ENCODE results near the gene HOXC6.
A peak's percentile ranks its signal among the peaks of the same experiment; 100 is the strongest.

Gene HOXC6

GRCh38 chr12:54016478-54016964, 11.7 kb upstream of the HOXC6 start:
- no peaks in the 10 kb centered on the region for H3K9me3 ChIP-seq (ENCODE audit: severe bottlenecking)
- DNase-seq (ENCODE audit: low spot score), result no peak
- H3K36me3 ChIP-seq (ENCODE audit: low read depth), result no peaks in the 10 kb centered on the region
- H3K27ac ChIP-seq (ENCODE audit: poor library complexity, severe bottlenecking), result peak overlapping the region; percentile 31
- H3K4me1 ChIP-seq (ENCODE audit: insufficient read depth, poor library complexity, severe bottlenecking), result no peaks in the 10 kb centered on the region
- H3K4me3 ChIP-seq (ENCODE audit: severe bottlenecking), result peak overlapping the region; percentile 44
- TF ChIP-seq CTCF (IDR thresholded peaks at IDR 0.05; ENCODE audit: poor library complexity, severe bottlenecking), result no peak
- ATAC-seq (ENCODE audit: low read depth), result peak; percentile 26
- H3K27me3 ChIP-seq (ENCODE audit: insufficient read depth, poor library complexity, severe bottlenecking), result peaks cover 74% of the 10 kb centered on the region

- DNase-seq (ENCODE audit: low spot score) (no peak), ATAC-seq (ENCODE audit: low read depth) (peak; percentile 48)
- Histone ChIP-seq H3K9me3 (ENCODE audit: severe bottlenecking) (no peaks in the 10 kb centered on the region), H3K36me3 (ENCODE audit: low read depth) (no peaks in the 10 kb centered on the region), H3K27ac (ENCODE audit: poor library complexity, severe bottlenecking) (peak overlapping the region; percentile 31), H3K4me3 (ENCODE audit: severe bottlenecking) (peak overlapping the region; percentile 44), H3K27me3 (ENCODE audit: insufficient read depth, poor library complexity, severe bottlenecking) (peaks cover 76% of the 10 kb centered on the region), H3K4me1 (ENCODE audit: insufficient read depth, poor library complexity, severe bottlenecking) (no peaks in the 10 kb centered on the region)
- no peak for TF ChIP-seq CTCF (IDR thresholded peaks at IDR 0.05; ENCODE audit: poor library complexity, severe bottlenecking)
Observed at GRCh38 chr12:54017027-54017788, 11.0 kb upstream of the HOXC6 start.

GRCh38 chr12:54017878-54018467, 10.3 kb upstream of the HOXC6 start:
- DNase-seq (ENCODE audit: low spot score) (no peak), ATAC-seq (ENCODE audit: low read depth) (peak; percentile 75)
- Histone ChIP-seq H3K27me3 (ENCODE audit: insufficient read depth, poor library complexity, severe bottlenecking) (peaks cover 76% of the 10 kb centered on the region), H3K9me3 (ENCODE audit: severe bottlenecking) (no peaks in the 10 kb centered on the region), H3K4me1 (ENCODE audit: insufficient read depth, poor library complexity, severe bottlenecking) (no peaks in the 10 kb centered on the region), H3K36me3 (ENCODE audit: low read depth) (no peaks in the 10 kb centered on the region), H3K27ac (ENCODE audit: poor library complexity, severe bottlenecking) (peak overlapping the region; percentile 31), H3K4me3 (ENCODE audit: severe bottlenecking) (peak overlapping the region; percentile 44)
- no peak for TF ChIP-seq CTCF (IDR thresholded peaks at IDR 0.05; ENCODE audit: poor library complexity, severe bottlenecking)

- Histone ChIP-seq H3K4me3 (ENCODE audit: severe bottlenecking) (peak overlapping the region; percentile 44), H3K27me3 (ENCODE audit: insufficient read depth, poor library complexity, severe bottlenecking) (peaks cover 76% of the 10 kb centered on the region), H3K27ac (ENCODE audit: poor library complexity, severe bottlenecking) (peak overlapping the region; percentile 31), H3K36me3 (ENCODE audit: low read depth) (no peaks in the 10 kb centered on the region), H3K4me1 (ENCODE audit: insufficient read depth, poor library complexity, severe bottlenecking) (no peaks in the 10 kb centered on the region), H3K9me3 (ENCODE audit: severe bottlenecking) (no peaks in the 10 kb centered on the region)
- TF ChIP-seq CTCF (IDR thresholded peaks at IDR 0.05; ENCODE audit: poor library complexity, severe bottlenecking), result no peak
- ATAC-seq (ENCODE audit: low read depth) (no peak), DNase-seq (ENCODE audit: low spot score) (no peak)
Observed at GRCh38 chr12:54018468-54018984, 9.7 kb upstream of the HOXC6 start.
